ELR (cell line): ENCODE measurements around the gene NUDT16.
"Not testable (repeated sequence)": the region's sequence is repeated elsewhere in the genome, so short reads cannot be mapped to it uniquely, and the experiment has no call there.

Experiments
- DNase-seq: peaks from one replicate; pipeline ENCODE4 v3.0.0-alpha.2; 2015; ENCODE audit warnings: low read depth

The NUDT16 gene

GRCh38 chr3:131381445-131382291 is at the start of gene NUDT16:
Gene NUDT16 (plus strand): TSS chr3:131381774. CDS start chr3:131381805, 31 bp downstream.
- DNase-seq, result peak; percentile 99

GRCh38 chr3:131338948-131339640 is 42.5 kb upstream of the NUDT16 start:
- DNase-seq, result peak; percentile 32

GRCh38 chr3:131341761-131342160 is 39.8 kb upstream of the NUDT16 start:
- no peak for DNase-seq

- DNase-seq, result peak; percentile 15
Measured at GRCh38 chr3:131348911-131349310, 32.7 kb upstream of the NUDT16 start.

GRCh38 chr3:131349454-131349853 is 32.1 kb upstream of the NUDT16 start:
- DNase-seq, result no peak

DNA sequence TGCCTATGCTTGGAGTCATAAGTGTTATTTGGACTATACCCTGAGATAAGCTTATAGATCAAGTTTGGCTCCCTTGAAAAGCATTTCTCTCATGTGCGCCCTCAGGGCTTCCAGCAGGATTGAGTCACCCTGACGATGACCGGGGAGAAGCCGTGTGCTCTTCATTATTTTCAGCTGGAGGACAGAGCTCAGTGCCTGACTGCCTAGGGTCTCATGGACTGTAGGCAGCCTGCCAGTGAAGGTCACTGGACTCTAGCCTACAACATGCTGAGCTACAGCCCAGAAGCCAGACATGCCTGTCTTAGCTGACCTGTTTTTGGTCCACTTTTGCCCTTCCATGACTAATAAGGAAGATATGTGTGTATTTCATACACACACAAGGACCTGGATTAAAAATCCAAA is 31.6 kb upstream of the NUDT16 start:
- peak; percentile 94 for DNase-seq

- peak; percentile 63 for DNase-seq
Measured at GRCh38 chr3:131350506-131350905, 31.1 kb upstream of the NUDT16 start.

DNA sequence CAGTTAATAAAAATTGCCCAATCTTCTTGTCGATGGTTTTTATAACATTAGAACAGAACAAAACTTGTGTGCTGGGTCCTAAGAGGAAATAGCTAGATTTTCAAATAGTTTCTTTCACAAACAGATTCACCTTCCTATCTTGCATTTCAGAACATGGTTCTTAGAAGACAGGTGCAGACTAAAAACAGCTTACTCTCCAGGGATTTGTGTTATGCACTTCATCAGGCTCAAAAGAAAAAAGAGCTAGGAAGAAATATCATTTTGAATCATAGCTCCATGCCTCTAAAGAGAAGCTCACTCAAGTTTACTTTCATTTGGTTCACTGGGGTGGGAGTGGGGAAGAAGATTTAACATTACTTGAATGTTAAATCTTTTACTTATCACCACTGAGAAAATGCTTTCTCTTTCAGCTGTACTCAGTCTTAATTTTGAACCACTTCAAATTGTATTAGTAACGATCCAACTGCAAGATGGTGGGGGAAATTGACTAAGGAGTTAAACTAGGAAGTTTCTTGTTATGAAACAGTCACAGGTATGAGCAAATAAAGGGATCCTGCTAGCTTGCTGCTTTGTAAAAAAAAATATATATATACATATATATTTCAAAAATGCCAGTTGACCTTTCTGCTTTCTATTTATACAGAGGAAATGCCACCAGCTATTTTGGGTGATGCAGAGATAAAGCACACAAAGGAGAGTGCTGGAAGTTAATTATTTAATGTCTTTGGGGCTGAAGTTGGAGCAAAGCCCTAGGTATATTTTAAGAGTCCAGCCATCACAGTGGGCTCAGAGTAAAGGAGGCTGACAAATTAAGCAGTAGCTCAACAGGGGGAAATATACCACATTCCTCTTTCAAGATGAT is 28.3 kb upstream of the NUDT16 start:
- DNase-seq, result no peak

DNA sequence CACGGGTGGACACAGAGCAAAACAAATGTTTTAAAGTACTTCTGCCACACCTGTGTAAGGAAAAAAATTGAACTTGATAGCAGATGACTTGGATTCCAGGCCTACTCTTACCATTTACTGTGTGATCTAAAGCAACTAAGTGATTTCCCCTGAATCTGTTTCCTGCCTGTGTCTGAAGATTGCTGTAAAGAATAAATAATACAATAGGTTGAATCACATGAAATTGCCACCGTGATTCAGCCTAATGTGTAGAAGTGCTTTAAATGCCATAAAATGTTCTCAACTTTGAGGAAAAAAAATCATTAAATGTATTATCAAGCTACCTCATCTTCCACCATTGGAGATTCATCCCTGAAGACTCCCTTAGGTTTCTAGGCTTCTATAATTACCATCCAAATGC is 27.6 kb upstream of the NUDT16 start:
- DNase-seq, result no peak

DNA sequence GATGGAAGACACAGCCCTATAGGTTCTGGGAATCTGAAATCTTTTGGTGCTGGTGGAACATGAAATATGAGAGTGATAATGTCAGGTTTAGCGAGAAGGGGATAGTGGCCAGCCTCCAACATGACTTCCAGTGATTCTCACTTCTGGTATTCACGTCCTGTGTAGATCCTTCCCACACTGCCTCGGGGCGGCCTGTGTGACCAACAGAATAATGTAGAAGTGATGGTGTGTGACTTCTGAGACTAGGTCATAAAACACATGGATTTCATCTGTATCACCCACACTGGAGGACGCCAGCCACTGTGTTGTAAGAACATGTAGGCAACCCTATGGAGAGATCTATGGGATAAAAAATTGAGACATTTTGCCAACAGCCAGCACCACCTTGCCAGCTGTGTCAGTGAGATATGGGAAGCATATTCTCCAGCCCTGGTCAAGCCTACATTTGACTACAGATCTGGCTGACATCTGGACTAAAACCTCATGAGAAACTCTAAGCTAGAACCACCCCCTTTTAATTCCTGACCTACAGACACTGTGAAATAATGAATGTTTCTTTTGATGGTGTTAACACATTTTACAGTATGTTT is 25.5 kb upstream of the NUDT16 start:
- peak; percentile 76 for DNase-seq

- DNase-seq, result no peak
Measured at GRCh38 chr3:131357275-131357674, 24.3 kb upstream of the NUDT16 start.

GRCh38 chr3:131360191-131360755 is 21.3 kb upstream of the NUDT16 start:
- no peak for DNase-seq

GRCh38 chr3:131361066-131361463 is 20.5 kb upstream of the NUDT16 start:
- not testable (repeated sequence) for DNase-seq

- DNase-seq, result no peak
Measured at GRCh38 chr3:131361464-131362421, 19.8 kb upstream of the NUDT16 start.

DNA sequence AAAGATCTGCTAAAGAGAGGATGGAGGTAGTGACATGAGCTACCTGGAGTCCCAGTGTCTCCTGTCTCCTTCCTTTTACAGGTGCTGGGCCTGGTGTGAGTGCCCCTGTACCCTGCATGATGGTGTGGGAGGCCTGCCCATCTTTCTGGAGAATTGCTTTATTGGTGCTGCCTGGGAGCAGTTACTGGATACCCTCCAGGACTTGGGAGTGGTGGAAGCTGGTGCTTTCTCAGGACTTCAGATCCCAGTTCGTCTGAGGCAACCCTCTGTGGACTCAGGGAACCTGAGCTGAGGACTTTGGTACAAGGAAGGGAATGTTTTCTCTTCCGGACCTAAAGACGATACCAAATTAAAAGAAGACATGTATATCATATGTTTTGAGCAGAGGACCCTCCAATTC is 18.3 kb upstream of the NUDT16 start:
- DNase-seq, result no peak

DNA sequence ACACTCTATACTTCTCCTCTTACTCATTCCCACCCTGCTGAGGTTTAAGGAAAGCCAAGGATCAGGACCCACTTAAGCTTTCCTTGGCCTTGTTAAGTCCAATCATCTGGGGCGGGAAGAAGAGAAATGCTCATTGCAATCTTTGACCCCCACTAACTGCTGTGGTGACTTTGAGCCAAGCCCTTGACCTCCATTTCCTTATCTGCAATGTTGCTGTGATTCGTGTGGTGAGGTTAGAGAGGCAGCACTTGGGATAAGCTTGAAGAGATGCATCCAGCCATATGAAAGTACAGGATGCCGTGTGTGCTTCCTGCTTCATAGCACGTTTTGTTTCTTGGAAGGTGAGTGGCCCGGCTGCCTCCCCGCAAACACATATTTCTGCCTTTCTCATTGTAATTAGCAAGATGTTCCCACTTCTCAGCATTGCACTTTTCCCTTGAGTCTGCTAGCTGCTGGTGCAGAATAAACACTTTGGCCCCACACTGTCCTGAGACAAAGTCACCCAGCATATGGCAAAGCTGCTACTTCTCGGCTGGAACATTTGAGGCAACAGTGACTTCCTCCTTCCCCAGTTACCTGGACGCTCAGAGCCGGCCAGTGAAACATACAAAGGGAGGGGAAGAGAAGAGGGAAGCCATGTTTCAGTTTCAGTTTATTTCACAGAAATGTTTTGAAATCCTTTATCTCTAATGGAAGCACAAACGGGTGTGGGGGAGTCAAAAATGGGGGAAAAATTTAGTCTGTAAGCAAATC is 10.5 kb upstream of the NUDT16 start:
- DNase-seq, result no peak

- DNase-seq, result no peak
Measured at GRCh38 chr3:131371688-131372066, 9.9 kb upstream of the NUDT16 start.

- DNase-seq, result no peak
Measured at GRCh38 chr3:131374741-131375140, 6.8 kb upstream of the NUDT16 start.

DNA sequence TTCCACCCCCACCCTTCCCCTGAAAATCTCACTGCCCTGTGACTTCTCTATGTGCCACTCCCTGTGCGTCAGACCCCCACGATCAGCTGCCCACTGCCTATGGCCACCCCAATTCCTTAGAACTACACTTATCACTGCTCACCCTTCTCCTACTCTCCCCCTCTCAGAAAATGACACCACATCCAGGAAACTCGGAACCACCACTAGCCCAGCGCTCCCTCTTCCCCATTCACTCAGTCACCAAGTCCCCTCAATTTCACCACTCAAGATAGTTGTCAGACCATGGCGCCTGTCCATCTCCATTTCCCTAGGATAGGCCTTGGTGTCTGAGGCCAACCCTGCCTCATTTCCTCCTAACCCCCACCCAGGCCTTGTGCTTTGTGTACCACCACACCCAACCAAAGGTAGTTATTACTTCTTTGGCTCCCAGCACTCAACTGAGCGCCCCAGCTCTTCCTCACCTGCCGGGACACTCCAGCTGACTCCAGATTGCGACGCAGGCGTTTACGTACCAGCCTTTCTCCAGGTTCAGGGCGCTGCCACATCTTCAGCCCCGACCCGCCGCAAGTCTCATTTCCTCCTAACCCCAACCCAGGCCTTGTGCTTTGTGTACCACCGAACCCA is 641 bp upstream of the NUDT16 start:
- DNase-seq, result peak; percentile 6
